Right ventricle myocardium inferior (tissue), 1 donor: ENCODE data around the gene GNLY. TPM values are rescaled to one million over a fixed set of nuclear protein-coding genes. Genes with fewer than 3 reads are reported as not detected.
"Not testable (repeated sequence)": the region's sequence is repeated elsewhere in the genome, so short reads cannot be mapped to it uniquely, and the experiment has no call there.

ENCODE experiments used
- ATAC-seq: fragments of 200-7000 bp; cut with Tn5 transposase; one replicate; pipeline ENCODE4 v1.9.1; 2020; ENCODE audit warnings: mild to moderate bottlenecking, moderate library complexity
- DNase-seq: peaks from one replicate; pipeline ENCODE4 v3.0.0; 2021; ENCODE audit errors: missing footprints
- intact Hi-C: fragments of 100-400 bp; cut with DNase I; formaldehyde crosslinking; loops from one replicate; pipeline ENCODE4 v1.11.0; 2022
- total RNA-seq: library from RNA; stranded (reverse); fragmentation: NEBNext Ultra II Directional; extraction: Animal tissue kit (Norgen Biotek cat#: 25700); gene quantifications from one replicate; pipeline ENCODE4 v1.2.1, GENCODE V29; 2021
- donor health status: DM: no; HTN: yes; CAD: no; lungs with severe emphysema.

GNLY gene
- total RNA-seq, 1 donor from 2014 or later, result 3.4 TPM

GRCh38 chr2:85662899-85663593, 31.1 kb upstream of the GNLY start:
- DNase-seq (no peak), ATAC-seq (peak; percentile 42)
- intact Hi-C loops, result loop anchor here (5.0 kb wide), 1 partner anchor 44 kb away; no protein-coding TSS in a partner anchor

DNA sequence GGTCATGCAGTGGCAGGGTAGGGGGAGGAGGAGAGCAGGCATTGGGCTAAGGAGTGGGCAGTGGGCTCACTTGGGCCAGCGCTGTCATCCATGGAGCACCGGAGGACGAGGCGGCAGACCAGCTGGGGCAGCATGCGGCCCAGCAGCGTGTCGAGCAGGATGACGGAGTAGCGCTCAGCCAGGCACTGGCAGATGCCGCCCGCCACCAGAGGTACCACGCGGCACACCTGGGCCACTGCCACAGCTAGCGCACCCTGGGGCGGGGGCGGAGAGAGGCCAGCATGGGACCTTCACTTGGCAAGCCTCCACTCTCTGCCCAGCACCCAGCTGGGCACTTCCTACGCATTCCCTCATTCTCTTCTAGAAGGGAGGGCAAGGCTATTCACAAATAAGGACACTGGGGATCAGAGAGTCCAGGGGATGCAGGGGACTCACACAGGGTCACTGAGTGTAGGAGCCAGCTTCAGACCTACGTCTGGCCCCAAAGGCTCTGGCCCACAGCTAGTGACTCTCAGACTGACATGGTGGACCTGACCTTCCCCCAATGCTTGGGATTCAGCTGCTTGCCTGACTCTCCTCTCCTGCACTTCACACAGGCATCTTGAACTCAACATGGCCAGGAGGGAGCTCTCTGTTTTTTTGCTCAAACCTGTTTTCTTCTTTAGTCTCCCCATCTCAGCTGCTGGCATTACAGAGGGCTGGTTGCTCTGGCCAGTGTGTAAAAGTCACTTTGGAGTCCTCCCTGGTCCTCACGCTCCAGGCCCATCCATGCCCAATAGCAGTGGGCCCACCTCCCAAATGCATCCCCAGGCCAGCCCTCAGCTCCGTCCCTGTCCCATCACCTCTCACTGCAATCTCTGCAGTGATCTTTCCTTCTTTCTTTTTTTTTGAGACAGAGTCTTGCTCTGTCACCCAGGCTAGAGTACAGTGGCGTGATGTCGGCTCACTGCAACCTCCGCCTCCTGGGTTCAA, 30.3 kb upstream of the GNLY start:
- DNase-seq, result no peak
- ATAC-seq, result no peak
- intact Hi-C loops, result loop anchor here (5.0 kb wide), 1 partner anchor 43 kb away; no protein-coding TSS in a partner anchor

DNA sequence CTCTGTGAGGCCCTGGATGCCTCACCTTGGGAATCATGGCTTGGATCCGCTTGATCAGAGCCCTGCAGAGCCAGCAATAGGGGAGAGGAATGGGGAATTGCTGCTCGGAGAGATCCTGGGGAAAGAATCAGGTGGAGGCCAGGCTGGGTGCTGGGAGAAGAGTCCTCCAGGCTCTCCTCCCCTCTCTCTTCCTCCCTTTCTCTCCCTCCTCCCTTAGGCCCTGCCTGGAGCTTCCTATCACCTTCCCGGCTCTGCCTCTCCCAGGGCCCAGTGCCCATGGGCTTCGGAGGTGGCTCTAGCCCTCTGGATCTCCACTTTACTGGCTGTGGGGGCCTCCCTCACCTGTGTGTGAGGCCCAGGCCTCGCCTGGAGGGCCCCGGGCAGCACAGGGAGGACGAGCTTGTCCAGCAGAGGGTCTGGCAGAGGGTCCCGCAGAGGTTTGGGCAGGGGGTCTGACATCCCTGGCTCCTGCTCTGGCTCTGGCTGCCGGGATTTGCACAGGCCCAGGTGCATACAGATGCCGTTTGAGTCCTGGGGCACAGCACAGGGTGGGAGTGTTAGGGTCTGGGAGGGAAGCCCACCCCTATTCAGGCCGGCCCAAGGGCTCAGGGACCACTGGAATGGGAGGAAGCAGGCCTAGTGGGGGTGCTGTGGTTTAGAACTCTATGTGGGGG, 28.8 kb upstream of the GNLY start:
- ATAC-seq, result no peak
- DNase-seq, result no peak
- intact Hi-C loops, result no loop called here

DNA sequence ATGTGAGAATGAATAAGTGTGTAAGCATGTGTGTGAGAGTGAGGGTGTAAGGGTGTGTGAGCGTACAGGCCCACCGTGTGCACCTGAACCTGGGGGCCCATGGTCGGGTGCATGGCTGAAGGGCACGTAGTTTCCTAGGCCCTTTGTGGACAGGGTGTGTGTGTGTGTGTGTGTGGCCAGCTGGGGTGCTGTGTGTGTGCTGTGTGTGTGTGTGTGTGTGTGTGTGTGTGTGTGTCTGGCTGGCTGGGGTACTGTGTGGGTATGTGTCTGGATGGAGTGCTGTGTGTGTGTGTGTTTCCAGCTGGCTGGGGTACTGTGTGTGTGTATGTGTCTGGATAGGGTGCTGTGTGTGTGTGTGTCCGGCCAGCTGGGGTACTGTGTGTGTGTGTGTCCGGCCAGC, 28.1 kb upstream of the GNLY start:
- no peak for ATAC-seq
- DNase-seq, result no peak
- intact Hi-C loops, result no loop called here

GRCh38 chr2:85666435-85667316, 27.5 kb upstream of the GNLY start:
- no peak for ATAC-seq
- intact Hi-C loops, result no loop called here
- no peak for DNase-seq

DNA sequence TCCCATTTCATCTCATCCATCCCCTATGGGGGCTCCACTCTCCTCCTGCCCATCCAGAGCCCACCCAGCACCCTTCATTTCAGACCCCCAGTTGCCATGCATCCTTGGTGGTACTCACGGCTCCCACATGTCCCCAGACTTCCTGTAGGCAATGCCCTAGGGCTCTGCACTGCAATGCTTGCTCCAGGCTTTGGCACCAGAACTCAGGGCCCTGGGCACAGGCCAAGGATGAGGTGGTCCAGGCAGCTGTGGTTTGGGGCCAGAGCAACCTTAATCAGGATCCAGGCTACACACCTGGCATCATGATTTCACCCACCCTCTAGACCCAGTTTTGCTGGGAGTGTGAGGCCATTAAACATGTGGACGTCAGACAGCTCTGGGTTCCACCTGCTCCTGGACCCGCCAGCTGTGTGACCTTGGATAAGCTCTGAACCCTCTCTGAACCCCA, 26.6 kb upstream of the GNLY start:
- ATAC-seq (no peak), DNase-seq (no peak)
- intact Hi-C loops, result no loop called here

DNA sequence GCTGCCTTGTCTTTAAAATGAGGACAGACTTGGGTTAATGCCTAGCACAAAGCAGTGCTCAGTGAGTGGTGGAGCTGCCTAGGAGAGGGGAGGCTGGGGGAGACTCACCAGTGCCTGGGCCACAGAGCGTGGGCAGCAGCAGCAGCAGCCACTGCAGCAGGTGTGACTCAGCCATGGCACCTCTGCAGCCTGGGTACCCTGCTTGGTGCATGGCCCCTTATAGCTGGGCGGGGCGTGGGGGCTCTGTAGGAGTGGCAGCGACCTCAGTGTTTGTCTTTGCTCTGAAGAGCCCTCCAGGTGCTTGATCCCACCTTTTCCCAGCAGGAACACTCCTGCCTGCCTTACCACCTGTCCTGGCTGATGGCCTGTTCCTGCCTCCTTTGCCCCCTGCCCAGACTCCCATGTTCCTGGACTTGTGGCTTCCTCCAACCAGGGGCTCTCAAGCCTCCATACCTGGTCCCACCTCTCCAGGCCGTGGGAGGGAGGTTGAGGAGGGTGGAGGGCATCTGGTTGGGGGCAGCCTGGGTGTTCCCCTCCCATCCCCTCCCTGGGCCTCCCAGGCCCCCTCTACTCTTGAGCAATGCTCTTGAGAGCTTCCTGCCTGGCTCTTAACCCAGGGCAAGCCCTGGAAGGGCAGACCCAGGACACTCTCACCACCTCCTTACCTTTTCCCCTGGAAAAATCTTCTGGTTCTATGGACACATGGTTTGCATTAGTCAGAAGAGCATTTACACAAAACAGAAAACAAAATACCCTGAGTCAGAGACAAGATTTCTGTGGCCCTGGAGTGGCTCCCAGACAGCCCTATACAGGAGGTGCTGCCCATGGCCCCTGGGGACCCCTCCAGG, 25.9 kb upstream of the GNLY start, which contains the start of gene SFTPB:
SFTPB (minus strand) TSS at position 191 of the 848 bp plus-strand sequence; CDS start at position 175, 16 bp downstream.
- intact Hi-C loops, result no loop called here
- no peak for ATAC-seq
- no peak for DNase-seq

- DNase-seq (no peak), ATAC-seq (no peak)
- intact Hi-C loops, result no loop called here
Observed at GRCh38 chr2:85668857-85669142, 25.4 kb upstream of the GNLY start.

DNA sequence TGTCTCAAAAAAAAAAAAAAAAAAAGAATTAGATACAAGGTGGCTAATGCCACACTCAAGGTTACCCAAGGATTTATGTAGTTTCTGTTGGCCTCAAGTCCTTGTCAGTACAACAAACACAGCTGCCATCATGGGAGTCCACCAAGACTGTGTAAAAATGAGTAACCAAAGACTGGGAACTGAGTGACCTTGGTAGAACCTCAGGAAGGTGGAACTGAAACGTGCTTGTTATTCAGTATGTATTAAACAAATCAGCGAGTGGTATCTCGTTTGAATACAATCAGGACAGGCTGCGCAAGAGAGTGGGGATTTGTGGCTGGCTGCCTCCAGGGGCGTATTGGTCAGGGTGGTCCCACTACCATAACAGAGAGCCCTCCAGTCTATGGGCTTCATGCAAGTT, 24.6 kb upstream of the GNLY start:
- intact Hi-C loops, result no loop called here
- DNase-seq (no peak), ATAC-seq (no peak)

DNA sequence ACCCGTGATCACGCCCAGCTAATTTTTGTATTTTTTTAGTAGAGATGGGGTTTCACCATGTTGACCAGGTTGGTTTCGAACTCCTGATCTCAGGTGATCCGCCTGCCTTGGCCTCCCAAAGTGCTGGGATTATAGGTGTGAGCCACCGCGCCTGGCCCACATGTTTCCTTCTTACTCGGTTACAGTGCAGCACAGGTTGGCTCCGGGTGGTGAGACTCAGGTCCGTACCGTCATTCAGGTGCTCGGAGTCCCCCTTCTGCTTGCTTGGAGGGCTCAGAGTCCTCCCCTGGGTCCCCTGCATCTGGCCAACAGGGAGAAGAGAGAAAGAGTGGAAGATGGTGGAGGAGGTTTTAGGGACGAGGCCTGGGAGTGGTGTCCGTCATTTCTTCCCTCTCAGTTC, 23.7 kb upstream of the GNLY start:
- DNase-seq, intact Hi-C loops: not testable (repeated sequence)

GRCh38 chr2:85672456-85672855, 21.7 kb upstream of the GNLY start:
- intact Hi-C loops, result no loop called here
- DNase-seq (no peak), ATAC-seq (no peak)

More for the DNA sequence above, 23.7 kb upstream of the GNLY start:
- not testable (repeated sequence) for ATAC-seq

DNA sequence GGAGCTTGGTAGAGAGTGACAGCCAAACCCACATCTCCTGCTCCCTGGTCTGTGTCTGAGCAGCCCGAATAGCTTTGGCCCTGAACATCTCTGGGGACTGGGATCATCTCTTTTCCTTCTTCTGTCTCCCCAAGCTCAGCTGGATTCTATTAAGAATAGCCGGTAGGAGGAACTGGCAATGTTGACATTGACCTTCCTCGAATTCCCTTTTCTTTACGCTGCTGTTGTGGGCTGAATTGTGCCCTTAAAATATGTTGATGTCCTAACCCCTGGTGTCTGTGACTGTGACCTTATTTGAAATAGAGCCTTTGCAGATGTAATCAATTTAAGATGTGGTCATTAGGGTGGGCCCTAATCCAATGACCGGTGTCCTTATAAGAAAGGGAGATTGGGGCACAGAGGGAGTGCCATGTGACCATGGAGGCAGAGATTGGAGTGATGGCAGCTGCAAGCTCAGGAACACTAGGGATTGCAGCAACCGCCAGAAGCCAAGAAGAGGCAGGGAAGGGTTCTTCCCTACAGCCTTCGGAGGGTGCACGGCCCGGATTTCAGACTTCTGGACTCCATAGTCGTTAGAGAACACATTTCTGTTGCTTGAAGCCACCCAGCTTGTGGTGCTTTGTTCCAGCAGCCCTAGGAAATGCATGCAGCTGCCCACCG, 20.3 kb upstream of the GNLY start:
- ATAC-seq, result no peak
- intact Hi-C loops, result no loop called here
- no peak for DNase-seq

- no peak for DNase-seq
- ATAC-seq, result no peak
- intact Hi-C loops, result no loop called here
Observed at GRCh38 chr2:85674417-85674816, 19.7 kb upstream of the GNLY start.

- no peak for DNase-seq
- ATAC-seq, result no peak
- intact Hi-C loops, result no loop called here
Observed at GRCh38 chr2:85675427-85675826, 18.7 kb upstream of the GNLY start.

- no peak for ATAC-seq
- DNase-seq, result no peak
- intact Hi-C loops, result no loop called here
Observed at GRCh38 chr2:85675866-85676548, 18.2 kb upstream of the GNLY start.

- ATAC-seq, result no peak
Observed at GRCh38 chr2:85678377-85678776, 15.8 kb upstream of the GNLY start.

More at GRCh38 chr2:85678377-85678776, 15.8 kb upstream of the GNLY start:
- no peak for DNase-seq
- intact Hi-C loops, result no loop called here
